H1 (cell line): Measurements from ENCODE around the gene SENP6. TPM values are rescaled to one million over a fixed set of nuclear protein-coding genes. Genes with fewer than 3 reads are reported as not detected.

Source experiments
- CTCF ChIA-PET: fragments of 300-600 bp; sonication (Branson Sonifier 250); formaldehyde crosslinking; loops from one replicate; lab custom pipeline; 2021; ENCODE audit not compliant: partially characterized antibody; lab: Charles Lee
- POLR2A ChIA-PET: fragments of 300-600 bp; sonication (Branson Sonifier 250); formaldehyde crosslinking; loops from one replicate; lab custom pipeline; 2021; ENCODE audit warnings: inconsistent platforms; ENCODE audit not compliant: partially characterized antibody; lab: Charles Lee
- DNase-seq, 2 experiments: peaks; one replicate each; pipeline versions ENCODE4 v3.0.0 to v3.0.0-alpha.2; 2010 to 2022; ENCODE audit warnings: low spot score in 2 of 2, low read depth in 1 of 2, mixed read lengths in 1 of 2
- FAIRE-seq: peaks from 2 replicates; lab custom pipeline; 2011; peaks lifted over from hg19 to GRCh38; lab: Jason Lieb, UNC
- H2AFZ ChIP-seq: 2 replicates; pipeline ENCODE4 v1.8.1; 2012; ENCODE audit warnings: low read length, inconsistent platforms
- H2AK5ac ChIP-seq: 2 replicates; pipeline ENCODE4 v1.6.1; 2013; ENCODE audit warnings: low read depth, low read length
- H2BK120ac ChIP-seq: replicated peaks from 2 replicates; pipeline ENCODE3; 2013; ENCODE audit warnings: low read depth, low read length, inconsistent platforms
- H2BK12ac ChIP-seq: 2 replicates; pipeline ENCODE4 v1.6.1; 2013; ENCODE audit warnings: low read depth, low read length
- H2BK15ac ChIP-seq: 2 replicates; pipeline ENCODE4 v1.6.1; 2013; ENCODE audit warnings: low read length
- H2BK20ac ChIP-seq: 2 replicates; pipeline ENCODE4 v1.6.1; 2013; ENCODE audit warnings: low read length
- H2BK5ac ChIP-seq: 2 replicates; pipeline ENCODE4 v1.6.1; 2013; ENCODE audit warnings: low read depth, low read length
- H3K14ac ChIP-seq: 2 replicates; pipeline ENCODE4 v1.6.1; 2013; ENCODE audit warnings: inconsistent platforms; ENCODE audit not compliant: insufficient read length
- H3K18ac ChIP-seq: 2 replicates; pipeline ENCODE4 v1.6.1; 2013; ENCODE audit warnings: low read length; ENCODE audit errors: extremely low read depth
- H3K23ac ChIP-seq: 2 replicates; pipeline ENCODE4 v1.6.1; 2013; ENCODE audit warnings: inconsistent platforms; ENCODE audit not compliant: insufficient read length
- H3K23me2 ChIP-seq: 2 replicates; pipeline ENCODE4 v1.6.1; 2013; ENCODE audit warnings: low read depth, low read length
- H3K27ac ChIP-seq: 2 replicates; pipeline ENCODE4 v1.6.1; 2011; ENCODE audit warnings: low read depth, low read length, inconsistent platforms
- H3K27me3 ChIP-seq, 4 experiments: replicated peaks in 1 of 4; 1 replicate in 1 of 4; 2 replicates in 3 of 4; pipeline versions ENCODE4 v1.6.1 to v1.8.1; 2011 to 2013; ENCODE audit warnings: low read length in 3 of 4, mild to moderate bottlenecking in 3 of 4, inconsistent platforms in 2 of 4, mixed read lengths in 2 of 4, moderate library complexity in 1 of 4; ENCODE audit not compliant: control insufficient read depth in 3 of 4, insufficient read depth in 3 of 4; ENCODE audit errors: extremely low read depth in 1 of 4
- H3K36me3 ChIP-seq, 4 experiments: 2 replicates each; pipeline versions ENCODE4 v1.6.1 to v1.8.1; 2011 to 2013; ENCODE audit warnings: mild to moderate bottlenecking in 4 of 4, low read length in 3 of 4, moderate library complexity in 2 of 4, control low read depth in 1 of 4, inconsistent platforms in 1 of 4; ENCODE audit not compliant: insufficient read depth in 4 of 4, control insufficient read depth in 2 of 4
- H3K4ac ChIP-seq: replicated peaks from 2 replicates; pipeline ENCODE3; 2013; ENCODE audit warnings: low read length, low read depth, mixed read lengths, inconsistent platforms; ENCODE audit not compliant: insufficient read length
- H3K4me1 ChIP-seq, 4 experiments: replicated peaks in 1 of 4; 1 replicate in 1 of 4; 2 replicates in 3 of 4; pipeline versions ENCODE4 v1.6.1 to v1.8.1; 2011 to 2013; ENCODE audit warnings: low read length in 3 of 4, inconsistent platforms in 2 of 4, mixed read lengths in 1 of 4; ENCODE audit not compliant: insufficient read depth in 4 of 4, control insufficient read depth in 3 of 4
- H3K4me2 ChIP-seq, 2 experiments: 2 replicates each; pipeline versions ENCODE4 v1.6.1 to v1.8.1; 2011 to 2013; ENCODE audit warnings: low read depth in 2 of 2, low read length in 2 of 2, control low read depth in 1 of 2, inconsistent platforms in 1 of 2, mild to moderate bottlenecking in 1 of 2; ENCODE audit not compliant: insufficient read depth in 1 of 2
- H3K4me3 ChIP-seq, 4 experiments: fragments of 200-600, 300-600 bp in 1 of 4; sonication (generic), shearing (Covaris generic), sonication (Bioruptor Twin) in 1 of 4; 2 replicates each; pipeline versions ENCODE4 v1.5.1 to v1.8.1; 2011 to 2016; ENCODE audit warnings: low read length in 4 of 4, low read depth in 3 of 4, control low read depth in 2 of 4, inconsistent platforms in 2 of 4, mild to moderate bottlenecking in 2 of 4, mixed read lengths in 1 of 4, moderate library complexity in 1 of 4; ENCODE audit not compliant: insufficient read depth in 2 of 4; ENCODE audit errors: extremely low read depth in 1 of 4
- H3K56ac ChIP-seq: replicated peaks from 2 replicates; pipeline ENCODE3; 2013; ENCODE audit warnings: low read depth, mild to moderate bottlenecking, mixed read lengths, low read length, inconsistent platforms; ENCODE audit not compliant: insufficient read length
- H3K79me1 ChIP-seq: 2 replicates; pipeline ENCODE4 v1.6.1; 2013; ENCODE audit warnings: low read depth, low read length, control low read depth
- H3K79me2 ChIP-seq, 2 experiments: 2 replicates each; pipeline versions ENCODE4 v1.6.1 to v1.8.1; 2012 to 2013; ENCODE audit warnings: low read length in 2 of 2, mild to moderate bottlenecking in 2 of 2, inconsistent platforms in 1 of 2; ENCODE audit not compliant: insufficient read depth in 2 of 2, control insufficient read depth in 1 of 2
- H3K9ac ChIP-seq, 4 experiments: replicated peaks in 1 of 4; 1 replicate in 1 of 4; 2 replicates in 3 of 4; pipeline versions ENCODE4 v1.6.1 to v1.8.1; 2011 to 2013; ENCODE audit warnings: low read depth in 3 of 4, low read length in 3 of 4, control low read depth in 2 of 4, mild to moderate bottlenecking in 2 of 4, moderate library complexity in 2 of 4, inconsistent platforms in 1 of 4; ENCODE audit errors: extremely low read depth in 1 of 4
- H3K9me3 ChIP-seq, 2 experiments: 2 replicates each; pipeline versions ENCODE4 v1.6.1 to v1.8.1; 2012 to 2013; ENCODE audit warnings: mild to moderate bottlenecking in 2 of 2, moderate library complexity in 2 of 2, control low read depth in 1 of 2, inconsistent platforms in 1 of 2, low read depth in 1 of 2, low read length in 1 of 2, mixed read lengths in 1 of 2; ENCODE audit not compliant: insufficient read depth in 2 of 2
- H4K20me1 ChIP-seq, 2 experiments: replicated peaks in 1 of 2; 2 replicates each; pipeline versions ENCODE3 to v1.8.1; 2011 to 2013; ENCODE audit warnings: inconsistent platforms in 2 of 2, low read length in 2 of 2, mild to moderate bottlenecking in 1 of 2; ENCODE audit not compliant: insufficient read depth in 2 of 2, control insufficient read depth in 1 of 2
- H4K5ac ChIP-seq: 2 replicates; pipeline ENCODE4 v1.6.1; 2013; ENCODE audit warnings: low read length, low read depth, mixed read lengths, inconsistent platforms; ENCODE audit not compliant: insufficient read length
- H4K8ac ChIP-seq: 2 replicates; pipeline ENCODE4 v1.8.0; 2013; ENCODE audit warnings: mild to moderate bottlenecking, moderate library complexity, low read length, inconsistent platforms; ENCODE audit not compliant: insufficient read depth; ENCODE audit errors: extremely low read depth
- H4K91ac ChIP-seq: replicated peaks from 2 replicates; pipeline ENCODE3; 2013; ENCODE audit warnings: low read length, mixed read lengths, inconsistent platforms; ENCODE audit not compliant: insufficient read length
- ASH2L ChIP-seq: fragments of 200-600, 300-600 bp; sonication (generic); IDR thresholded peaks from one replicate; pipeline ENCODE4 v1.7.1; 2017; ENCODE audit warnings: low read length
- CHD1 ChIP-seq: IDR thresholded peaks from 2 replicates; pipeline ENCODE4 v1.6.1; 2012; ENCODE audit warnings: low read depth, low read length, improper control_type of control experiment
- EZH2 ChIP-seq: fragments of 200-600 bp; sonication (generic); IDR thresholded peaks from 2 replicates; pipeline ENCODE4 v1.7.1; 2012; ENCODE audit warnings: low read depth, mild to moderate bottlenecking, moderate library complexity, low read length, inconsistent platforms; ENCODE audit not compliant: severe bottlenecking
- HDAC2 ChIP-seq, 2 experiments: fragments of 300-600 bp in 1 of 2; sonication (generic) in 1 of 2; IDR thresholded peaks; 2 replicates each; pipeline ENCODE4 v1.6.1; 2011 to 2012; ENCODE audit warnings: low read depth in 2 of 2, low read length in 2 of 2, mild to moderate bottlenecking in 2 of 2, moderate library complexity in 2 of 2, borderline replicate concordance in 1 of 2, inconsistent platforms in 1 of 2
- POLR2A ChIP-seq, 2 experiments: IDR thresholded peaks; 1 replicate in 1 of 2; 2 replicates in 1 of 2; pipeline ENCODE4 v1.6.1; 2011; ENCODE audit warnings: low read depth in 2 of 2, low read length in 2 of 2, mild to moderate bottlenecking in 2 of 2; ENCODE audit errors: control extremely low read depth in 1 of 2
- SIRT6 ChIP-seq: IDR thresholded peaks from one replicate; pipeline ENCODE4 v1.7.1; 2012; ENCODE audit warnings: low read length, inconsistent platforms
- SUZ12 ChIP-seq: fragments of 200-600 bp; sonication (generic); IDR thresholded peaks from 2 replicates; pipeline ENCODE4 v1.6.1; 2012; ENCODE audit warnings: mild to moderate bottlenecking, inconsistent platforms, low read length, moderate library complexity, mixed read lengths
- TAF7 ChIP-seq: optimal IDR thresholded peaks from 2 replicates; pipeline ENCODE3; 2011; ENCODE audit warnings: low read depth, mild to moderate bottlenecking, inconsistent platforms, low read length, moderate library complexity, borderline replicate concordance
- WGBS, 2 experiments: shearing (Covaris generic) in 1 of 2; methylation state at CpG; one replicate each; pipeline versions ENCODE4 v1.1.6 to v1.1.7; 2013 to 2015; ENCODE audit warnings: low lambda C conversion rate in 2 of 2, mixed read lengths in 2 of 2, inconsistent platforms in 1 of 2, low coverage in 1 of 2, missing lambda C conversion rate in 1 of 2; ENCODE audit not compliant: insufficient replicate concordance in 2 of 2, insufficient coverage in 1 of 2, insufficient read length in 1 of 2; ENCODE audit errors: extremely low coverage in 1 of 2, missing lambda C conversion rate in 1 of 2; 5-methylcytosine and 5-hydroxymethylcytosine counted together
- polyA plus RNA-seq, 7 experiments: library from polyadenylated mRNA; depleted of rRNA in 3 of 7; stranded (reverse) in 5 of 7; unstranded in 2 of 7; fragments of >200 nt in 5 of 7; fragments of 200-250 nt in 2 of 7; gene quantifications; 1 replicate in 5 of 7; 2 replicates in 1 of 7; 4 replicates in 1 of 7; pipeline versions ENCODE4 v1.2.1 to v1.2.3, GENCODE V29; 2011 to 2013; ENCODE audit warnings: missing spikeins in 2 of 7, mixed read lengths in 2 of 7
- total RNA-seq: library from RNA; stranded (reverse); fragmentation: NEBNext Ultra II Directional; extraction: Animal tissue kit (Norgen Biotek cat#: 25700); gene quantifications from 2 replicates; pipeline ENCODE4 v1.2.1, GENCODE V29; 2021

The SENP6 gene
- total and polyA plus RNA-seq, 2 of the 8 experiments (the other 6 are each of a cell fraction or from before 2014, with no cell fraction given), result 13.8 to 103 TPM

DNA sequence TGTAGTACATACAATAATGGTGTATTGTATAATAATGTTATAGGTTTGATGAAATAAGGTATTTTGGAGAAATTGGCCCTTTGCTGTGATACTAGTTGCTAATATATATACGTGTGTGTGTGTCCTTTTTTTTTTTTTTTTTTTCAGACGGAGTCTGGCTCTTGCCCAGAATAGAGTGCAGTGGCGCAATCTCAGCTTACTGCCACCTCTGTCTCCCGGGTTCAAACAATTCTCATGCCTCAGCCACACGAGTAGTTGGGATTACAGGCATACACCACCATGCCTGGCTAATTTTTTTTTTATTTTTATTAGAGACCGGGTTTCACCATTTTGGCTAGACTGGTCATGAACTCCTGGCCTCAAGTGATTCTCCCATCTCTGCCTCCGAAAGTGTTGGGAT is 23.3 kb downstream of the SENP6 start:
- Histone ChIP-seq H3K27ac (no peak overlapping the region), H2BK120ac (no peak overlapping the region), H4K5ac (no peak overlapping the region), H3K9ac (no peak overlapping the region), H2AFZ (no peak overlapping the region), H3K4me3 (no peak overlapping the region), H2AK5ac (no peak overlapping the region), H4K8ac (no peak overlapping the region), H4K20me1 (peaks cover 3 to 4% of the 10 kb centered on the region in 2 experiments), H2BK12ac (no peak overlapping the region), H3K79me1 (no peaks in the 10 kb centered on the region; the same call in 1 of the 2 replicates), H3K4me1 (peaks cover 0 to 3% (median 0%) of the 10 kb centered on the region in 4 experiments; a peak in 2 of 7 replicates), H3K36me3 (peaks cover 0 to 38% (median 9%) of the 10 kb centered on the region in 4 experiments; a peak in 6 of 8 replicates), H2BK5ac (no peak overlapping the region), H2BK20ac (no peak overlapping the region), H2BK15ac (no peak overlapping the region), H3K56ac (no peak overlapping the region), H4K91ac (no peak overlapping the region), H3K27me3 (no peaks in the 10 kb centered on the region), H3K23ac (no peak overlapping the region), H3K23me2 (no peaks in the 10 kb centered on the region), H3K4ac (no peak overlapping the region), H3K18ac (no peak overlapping the region), H3K9me3 (no peaks in the 10 kb centered on the region), H3K14ac (no peak overlapping the region), H3K4me2 (no peak overlapping the region), H3K79me2 (peaks cover 5 to 51% of the 10 kb centered on the region in 2 experiments)
- FAIRE-seq, result no peak
- ChIA-PET POLR2A (interaction anchor here (0.7 kb wide), 1 partner anchor 12 kb away, joined by 3 read pairs; no protein-coding TSS in a partner anchor), CTCF (no interaction called here)
- WGBS, 2 experiments, result 92% methylated on average over 6 of the region's 7 CpGs; no CpG with 5 or more reads in 1 of the 2 experiments
- TF ChIP-seq ASH2L (no peak), TAF7 (no peak), SUZ12 (no peak), EZH2 (no peak), POLR2A (IDR thresholded peaks at IDR 0.05; ENCODE audit: control extremely low read depth in 1 of 2, low read depth in 2 of 2, low read length in 2 of 2) (no peak), SIRT6 (no peak), HDAC2 (IDR thresholded peaks at IDR 0.05; ENCODE audit: borderline replicate concordance in 1 of 2, low read depth in 2 of 2, low read length in 2 of 2) (no peak), CHD1 (no peak)
- DNase-seq, result no peak
